Measurements from ENCODE around the gene CYP27C1. TPM values are rescaled to one million over a fixed set of nuclear protein-coding genes. Genes with fewer than 3 reads are reported as not detected.
"Not testable (repeated sequence)": the region's sequence is repeated elsewhere in the genome, so short reads cannot be mapped to it uniquely, and the experiment has no call there.

CYP27C1 gene
- total RNA-seq, 2 experiments from 2014 or later, result not detected

DNA sequence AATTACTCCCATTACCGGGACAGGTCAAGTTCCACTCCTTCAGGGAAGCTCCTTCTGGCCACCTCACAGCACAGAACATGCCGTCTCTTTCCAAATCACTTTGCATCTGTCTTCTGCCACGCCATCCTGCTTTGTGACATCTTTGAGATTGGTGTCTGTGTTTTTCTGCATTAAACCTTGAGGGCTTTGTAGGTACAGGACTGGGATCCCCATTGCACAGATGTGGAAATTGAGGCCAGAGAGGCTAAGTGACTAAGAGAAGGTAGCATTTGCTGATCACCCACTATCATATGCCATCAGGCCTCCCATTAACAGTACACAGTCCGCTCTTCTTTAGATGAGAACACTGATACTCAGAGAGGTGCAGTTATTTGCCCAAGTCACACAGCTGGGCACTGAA is 9.5 kb upstream of the CYP27C1 start:
- Mint-ChIP-seq H3K4me3 (no peak overlapping the region), H3K27me3 (peaks cover 40% of the 10 kb centered on the region), H3K9me3 (peaks cover 6% of the 10 kb centered on the region), H3K36me3 (ENCODE audit: low read depth) (no peaks in the 10 kb centered on the region), H3K4me1 (ENCODE audit: low read depth) (no peaks in the 10 kb centered on the region), H3K27ac (no peak overlapping the region)
- no peaks in the 10 kb centered on the region for H3K4me1 ChIP-seq (ENCODE audit: insufficient read depth, low read length)
- TF ChIP-seq, protein P1, sequence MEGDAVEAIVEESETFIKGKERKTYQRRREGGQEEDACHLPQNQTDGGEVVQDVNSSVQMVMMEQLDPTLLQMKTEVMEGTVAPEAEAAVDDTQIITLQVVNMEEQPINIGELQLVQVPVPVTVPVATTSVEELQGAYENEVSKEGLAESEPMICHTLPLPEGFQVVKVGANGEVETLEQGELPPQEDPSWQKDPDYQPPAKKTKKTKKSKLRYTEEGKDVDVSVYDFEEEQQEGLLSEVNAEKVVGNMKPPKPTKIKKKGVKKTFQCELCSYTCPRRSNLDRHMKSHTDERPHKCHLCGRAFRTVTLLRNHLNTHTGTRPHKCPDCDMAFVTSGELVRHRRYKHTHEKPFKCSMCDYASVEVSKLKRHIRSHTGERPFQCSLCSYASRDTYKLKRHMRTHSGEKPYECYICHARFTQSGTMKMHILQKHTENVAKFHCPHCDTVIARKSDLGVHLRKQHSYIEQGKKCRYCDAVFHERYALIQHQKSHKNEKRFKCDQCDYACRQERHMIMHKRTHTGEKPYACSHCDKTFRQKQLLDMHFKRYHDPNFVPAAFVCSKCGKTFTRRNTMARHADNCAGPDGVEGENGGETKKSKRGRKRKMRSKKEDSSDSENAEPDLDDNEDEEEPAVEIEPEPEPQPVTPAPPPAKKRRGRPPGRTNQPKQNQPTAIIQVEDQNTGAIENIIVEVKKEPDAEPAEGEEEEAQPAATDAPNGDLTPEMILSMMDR (IDR thresholded peaks at IDR 0.05), result no peak
- ChIA-PET CTCF (no interaction called here), POLR2A (no interaction called here)
- H3K9me3 ChIP-seq (ENCODE audit: control insufficient read depth in 1 of 2, insufficient read depth in 1 of 2, low read length in 2 of 2), result peaks cover 5 to 17% of the 10 kb centered on the region in 2 experiments
- DNase-seq (no peak), ATAC-seq (ENCODE audit: poor library complexity) (no peak)
- intact Hi-C loops (cut with DNase I, micrococcal nuclease), result no loop called here
- no peaks in the 10 kb centered on the region for H3K36me3 ChIP-seq (ENCODE audit: insufficient read depth, low read length)
- H3K27me3 ChIP-seq (ENCODE audit: control insufficient read depth in 1 of 2, insufficient read depth in 2 of 2, low read length in 2 of 2), result peaks cover 0 to 23% of the 10 kb centered on the region in 2 experiments
- no peak overlapping the region for H3K27ac ChIP-seq (ENCODE audit: low read depth in 1 of 2, low read length in 2 of 2)
- H3K4me3 ChIP-seq (ENCODE audit: low read length), result no peak overlapping the region

DNA sequence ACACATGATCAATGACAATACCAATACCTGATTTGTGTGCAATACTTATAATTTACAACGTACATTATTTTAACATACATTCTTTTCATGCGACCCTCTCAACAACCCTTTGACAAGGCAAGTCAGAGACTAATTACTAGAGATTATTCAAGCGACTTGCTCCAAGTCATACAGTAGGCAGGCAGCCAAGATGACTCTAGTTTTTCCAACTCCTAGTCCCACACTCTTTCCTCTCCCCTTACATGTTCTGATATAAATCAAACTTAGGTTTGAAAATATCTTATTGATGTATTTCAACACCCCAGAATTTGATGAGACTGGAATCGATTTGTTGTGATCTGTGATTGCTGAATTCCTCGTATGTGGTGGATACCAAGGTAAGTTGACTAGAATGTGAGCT is 8.0 kb upstream of the CYP27C1 start:
- ChIA-PET CTCF (no interaction called here), POLR2A (no interaction called here)
- TF ChIP-seq, protein P1 (IDR thresholded peaks at IDR 0.05), result no peak
- Mint-ChIP-seq H3K36me3 (ENCODE audit: low read depth) (no peaks in the 10 kb centered on the region), H3K27ac (no peak overlapping the region), H3K4me1 (ENCODE audit: low read depth) (no peaks in the 10 kb centered on the region), H3K9me3 (peaks cover 6% of the 10 kb centered on the region), H3K27me3 (peaks cover 52% of the 10 kb centered on the region), H3K4me3 (no peak overlapping the region)
- DNase-seq (no peak), ATAC-seq (ENCODE audit: poor library complexity) (no peak)
- intact Hi-C loops (cut with DNase I, micrococcal nuclease), result no loop called here
- no peaks in the 10 kb centered on the region for H3K4me1 ChIP-seq (ENCODE audit: insufficient read depth, low read length)
- H3K36me3 ChIP-seq (ENCODE audit: insufficient read depth, low read length), result no peaks in the 10 kb centered on the region
- H3K9me3 ChIP-seq (ENCODE audit: control insufficient read depth in 1 of 2, insufficient read depth in 1 of 2, low read length in 2 of 2), result peaks cover 5 to 17% of the 10 kb centered on the region in 2 experiments
- H3K4me3 ChIP-seq (ENCODE audit: low read length), result no peak overlapping the region
- no peak overlapping the region for H3K27ac ChIP-seq (ENCODE audit: low read depth in 1 of 2, low read length in 2 of 2)
- H3K27me3 ChIP-seq (ENCODE audit: control insufficient read depth in 1 of 2, insufficient read depth in 2 of 2, low read length in 2 of 2), result peaks cover 3 to 32% of the 10 kb centered on the region in 2 experiments

DNA sequence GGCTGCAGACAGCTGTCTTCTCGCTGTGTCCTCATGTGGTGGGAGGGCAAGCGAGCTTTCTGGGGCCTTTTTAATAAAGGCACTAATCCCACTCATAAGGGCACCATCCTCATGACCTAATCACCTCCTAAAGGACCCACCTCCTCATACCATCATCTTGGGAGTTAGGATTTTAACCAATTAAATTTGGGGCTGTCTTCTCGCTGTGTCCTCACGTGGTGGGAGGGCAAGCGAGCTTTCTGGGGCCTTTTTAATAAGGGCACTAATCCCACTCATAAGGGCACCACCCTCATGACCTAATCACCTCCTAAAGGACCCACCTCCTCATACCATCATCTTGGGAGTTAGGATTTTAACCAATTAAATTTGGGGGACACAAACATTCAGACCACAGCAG is 7.2 kb upstream of the CYP27C1 start:
- H3K27me3 ChIP-seq (ENCODE audit: control insufficient read depth in 1 of 2, insufficient read depth in 2 of 2, low read length in 2 of 2), result peaks cover 5 to 34% of the 10 kb centered on the region in 2 experiments
- H3K36me3 Mint-ChIP-seq (ENCODE audit: low read depth); DNase-seq; H3K4me1 ChIP-seq (ENCODE audit: insufficient read depth, low read length); H3K36me3 ChIP-seq (ENCODE audit: insufficient read depth, low read length); H3K4me1 Mint-ChIP-seq (ENCODE audit: low read depth); H3K4me3 ChIP-seq (ENCODE audit: low read length); H3K4me3 Mint-ChIP-seq; CTCF ChIA-PET; H3K27ac ChIP-seq (ENCODE audit: low read depth in 1 of 2, low read length in 2 of 2); H3K27ac Mint-ChIP-seq; intact Hi-C loops (cut with DNase I, micrococcal nuclease); H3K9me3 Mint-ChIP-seq; POLR2A ChIA-PET; ATAC-seq (ENCODE audit: poor library complexity): not testable (repeated sequence)
- peaks cover 5 to 17% of the 10 kb centered on the region in 2 experiments for H3K9me3 ChIP-seq (ENCODE audit: control insufficient read depth in 1 of 2, insufficient read depth in 1 of 2, low read length in 2 of 2)
- peaks cover 56% of the 10 kb centered on the region for H3K27me3 Mint-ChIP-seq

DNA sequence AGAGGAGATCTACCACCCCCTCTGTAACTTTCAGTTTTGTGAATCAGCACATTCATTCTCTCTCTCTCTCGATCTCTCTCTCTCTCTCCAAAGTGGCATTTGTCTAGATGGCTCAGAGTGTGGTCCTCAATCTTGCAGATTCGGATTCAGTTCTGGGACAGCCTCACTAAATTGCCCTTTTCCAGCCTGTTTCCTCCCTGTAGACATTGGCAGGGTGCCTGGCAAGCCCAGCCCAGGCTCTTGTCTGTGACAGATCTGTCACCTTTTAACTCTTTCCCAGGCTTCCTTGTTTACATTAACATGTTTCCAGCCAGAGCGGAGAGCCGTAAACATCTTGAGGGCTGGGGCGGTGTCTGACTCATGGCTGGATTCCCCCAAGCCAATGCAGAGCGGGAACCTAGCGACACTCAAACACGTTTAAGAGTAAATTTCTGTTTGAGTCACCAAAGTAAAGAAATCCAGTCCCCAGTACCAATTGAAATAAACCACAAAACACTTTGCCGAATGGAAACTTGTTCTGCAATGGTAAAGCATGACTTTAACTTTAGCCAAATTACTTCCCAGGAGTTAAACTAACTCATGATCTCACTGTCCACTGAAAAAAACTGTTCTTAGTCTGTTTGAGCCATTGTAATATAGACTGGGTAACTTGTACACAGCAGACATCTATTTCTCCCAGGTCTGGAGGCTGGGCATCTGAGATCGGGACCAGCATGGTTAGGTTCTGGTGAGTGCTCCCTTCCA is 6.6 kb upstream of the CYP27C1 start:
- Histone ChIP-seq H3K4me1 (ENCODE audit: insufficient read depth, low read length) (no peaks in the 10 kb centered on the region), H3K27ac (ENCODE audit: low read depth in 1 of 2, low read length in 2 of 2) (no peak overlapping the region), H3K36me3 (ENCODE audit: insufficient read depth, low read length) (no peaks in the 10 kb centered on the region), H3K9me3 (ENCODE audit: control insufficient read depth in 1 of 2, insufficient read depth in 1 of 2, low read length in 2 of 2) (peaks cover 5 to 17% of the 10 kb centered on the region in 2 experiments), H3K4me3 (ENCODE audit: low read length) (no peak overlapping the region), H3K27me3 (ENCODE audit: control insufficient read depth in 1 of 2, insufficient read depth in 2 of 2, low read length in 2 of 2) (peaks cover 8 to 34% of the 10 kb centered on the region in 2 experiments)
- Mint-ChIP-seq H3K4me1 (ENCODE audit: low read depth) (no peaks in the 10 kb centered on the region), H3K36me3 (ENCODE audit: low read depth) (no peaks in the 10 kb centered on the region), H3K9me3 (peaks cover 6% of the 10 kb centered on the region), H3K4me3 (no peak overlapping the region), H3K27ac (no peak overlapping the region), H3K27me3 (peaks cover 56% of the 10 kb centered on the region)
- ChIA-PET CTCF (no interaction called here), POLR2A (no interaction called here)
- TF ChIP-seq, protein P1 (IDR thresholded peaks at IDR 0.05), result no peak
- no peak for ATAC-seq (ENCODE audit: poor library complexity)
- intact Hi-C loops (cut with DNase I, micrococcal nuclease), result no loop called here
- no peak for DNase-seq

Data from CD4-positive, alpha-beta T cell (primary cell).